ENCODE measurements around the gene TMEM117.
"Not testable (repeated sequence)": the region's sequence is repeated elsewhere in the genome, so short reads cannot be mapped to it uniquely, and the experiment has no call there.

Gene TMEM117

GRCh38 chr12:43968736-43969135 is 132.9 kb downstream of the TMEM117 start:
- no peak for DNase-seq

GRCh38 chr12:43969882-43970281 is 134.0 kb downstream of the TMEM117 start:
- no peak for DNase-seq

DNA sequence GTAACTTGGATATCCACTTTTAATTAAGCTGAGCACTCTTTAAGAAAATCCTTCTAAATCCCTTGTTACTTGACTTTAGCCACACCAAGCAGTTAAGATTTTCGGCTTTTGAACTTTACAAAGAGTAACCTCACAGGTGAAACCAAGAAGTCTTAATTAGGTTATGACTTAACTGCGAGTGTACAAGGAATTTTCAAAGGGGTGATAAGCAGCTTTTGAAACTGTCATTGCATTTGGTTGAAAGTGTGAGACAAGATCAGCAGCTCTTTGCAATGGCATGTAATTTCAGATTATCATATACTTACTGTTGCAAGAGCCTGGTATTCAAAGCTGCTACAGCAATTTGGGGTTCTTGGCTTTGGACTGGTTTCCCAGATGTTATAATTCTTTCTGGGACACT is 137.5 kb downstream of the TMEM117 start:
- no peak for DNase-seq

GRCh38 chr12:43973993-43974392 is 138.1 kb downstream of the TMEM117 start:
- no peak for DNase-seq

GRCh38 chr12:43976027-43976426 is 140.1 kb downstream of the TMEM117 start:
- DNase-seq = no peak

GRCh38 chr12:43978556-43978955 is 142.7 kb downstream of the TMEM117 start:
- no peak for DNase-seq

GRCh38 chr12:43979450-43979849 is 143.6 kb downstream of the TMEM117 start:
- DNase-seq = no peak

DNA sequence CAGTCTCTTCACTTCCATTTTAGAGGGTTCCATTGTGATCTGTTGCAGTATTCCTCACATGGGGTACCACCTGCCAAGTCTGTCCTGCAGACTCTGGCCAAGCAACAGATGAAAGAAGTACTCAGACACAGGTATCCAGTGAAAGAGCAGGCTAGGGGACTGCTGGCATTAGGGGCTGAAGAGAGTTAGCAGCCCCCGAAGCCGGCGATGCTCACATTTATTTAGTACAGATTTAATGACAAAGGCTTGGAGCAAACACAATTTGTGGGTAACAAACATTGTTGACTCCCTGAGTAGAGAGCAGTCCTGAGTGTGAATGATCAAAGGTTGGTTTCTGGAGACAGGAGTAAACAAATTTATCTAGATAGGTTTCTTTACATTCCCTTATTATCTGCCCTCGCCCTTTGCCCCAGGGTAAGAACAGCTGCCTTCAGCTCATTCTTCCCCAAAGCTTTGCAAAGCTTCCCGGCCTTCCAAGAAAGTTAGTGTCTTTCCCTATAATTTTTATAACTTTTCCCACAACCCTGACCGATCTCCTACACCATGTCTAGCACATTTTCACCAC is 144.8 kb downstream of the TMEM117 start:
- no peak for DNase-seq

- DNase-seq = no peak
Measured at GRCh38 chr12:43981726-43982125, 145.8 kb downstream of the TMEM117 start.

DNA sequence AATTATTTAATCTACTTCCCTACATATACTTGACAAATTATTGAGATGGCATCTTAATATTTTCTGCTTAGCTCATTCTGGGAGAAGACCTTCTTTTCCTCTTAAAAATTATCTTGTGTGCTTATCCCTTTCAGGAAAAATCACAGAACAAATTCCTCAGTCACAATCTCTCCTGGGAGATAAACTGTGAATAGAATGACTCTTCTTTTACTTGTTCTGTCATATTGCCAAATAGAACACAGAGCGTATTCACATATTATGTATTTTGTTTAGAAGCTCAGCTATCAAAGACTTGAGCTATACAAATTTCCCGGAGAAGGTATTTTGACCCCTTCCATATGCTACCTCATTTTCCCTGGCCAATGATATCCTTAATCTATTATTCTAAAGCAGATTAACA is 146.7 kb downstream of the TMEM117 start:
- DNase-seq = no peak

DNA sequence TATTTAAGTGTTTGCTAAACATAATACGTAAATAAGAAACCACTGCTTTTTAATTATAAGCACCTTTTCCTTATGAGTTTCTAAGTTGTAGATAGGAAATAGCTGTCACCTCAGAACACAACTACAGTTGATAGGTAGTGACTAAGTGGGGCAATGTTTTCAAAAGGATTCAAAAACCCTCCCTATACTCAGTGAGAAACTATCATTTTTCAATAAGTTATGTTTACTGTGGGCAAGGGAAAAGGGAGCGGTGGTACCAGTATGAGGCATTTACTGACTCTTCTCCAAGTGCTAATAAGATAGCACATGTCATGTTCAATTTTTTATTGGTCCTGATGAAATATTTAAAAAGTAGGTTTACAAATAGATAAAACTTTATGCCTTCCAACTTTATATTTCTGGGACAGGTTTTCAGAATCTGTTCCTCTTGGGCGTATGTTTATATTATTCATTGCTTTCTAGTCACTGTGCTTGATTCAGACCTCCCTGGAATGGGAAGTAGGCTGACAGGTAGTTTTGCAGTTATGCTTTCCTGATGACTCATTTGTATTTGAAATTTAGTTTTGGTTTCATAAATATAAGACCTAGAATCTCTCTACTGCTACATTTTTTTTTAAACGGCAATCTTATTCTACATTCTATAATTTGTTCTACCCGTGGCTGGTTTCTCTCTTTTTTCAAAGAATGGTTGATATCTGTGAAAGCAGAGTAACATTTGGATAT is 153.1 kb downstream of the TMEM117 start:
- DNase-seq = no peak

DNA sequence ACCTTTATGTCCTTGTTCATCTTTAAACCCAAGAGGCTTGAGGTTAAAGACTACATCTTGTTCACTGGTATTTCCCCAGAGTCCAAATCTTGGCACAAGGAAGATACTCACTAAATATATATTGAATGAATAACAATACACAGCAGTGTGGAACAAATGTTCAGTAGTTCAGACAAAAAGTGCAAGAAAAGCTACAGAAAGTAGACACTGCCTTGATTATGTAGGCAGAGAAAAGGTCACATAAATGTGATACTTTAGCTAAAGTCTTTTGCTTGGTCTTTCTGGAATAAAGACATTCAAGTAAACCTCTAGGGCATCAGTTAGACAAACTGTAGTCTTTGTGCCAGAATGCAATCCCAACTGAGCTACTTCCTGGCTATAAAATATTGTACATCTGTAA is 157.0 kb downstream of the TMEM117 start:
- DNase-seq = no peak

DNA sequence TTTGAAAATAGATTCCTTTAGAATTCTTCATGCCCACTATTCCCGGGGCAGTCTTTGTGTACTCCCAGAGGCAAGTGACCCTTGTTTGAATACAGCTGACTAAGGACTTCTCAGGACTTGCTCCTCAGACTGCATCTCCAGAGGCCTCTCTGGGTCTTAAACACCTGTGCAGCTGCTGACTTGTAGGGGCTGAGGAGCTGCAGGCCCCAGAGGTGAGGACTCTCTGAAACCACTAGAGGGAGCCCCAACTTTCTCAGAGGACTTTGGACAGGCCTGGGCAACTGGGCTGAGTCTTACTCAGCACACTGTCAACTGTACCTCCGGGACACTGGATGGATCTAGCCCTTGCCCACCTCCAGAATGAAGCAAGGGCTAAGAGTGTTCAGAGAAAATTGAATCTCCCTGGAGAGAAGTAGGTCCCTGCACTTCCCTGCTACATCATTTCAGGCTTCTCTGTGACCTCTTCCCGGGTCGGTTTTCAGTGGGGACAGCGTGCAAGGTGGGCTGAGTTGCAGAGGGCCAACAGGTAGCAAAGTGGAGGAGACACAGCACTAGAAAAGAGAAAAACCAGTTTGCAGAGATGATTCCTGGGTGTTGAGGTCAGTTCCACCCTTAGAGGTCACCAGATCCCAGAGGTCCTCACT is 164.6 kb downstream of the TMEM117 start:
- peak; percentile 40 to 44 for DNase-seq

GRCh38 chr12:44002607-44003006 is 166.7 kb downstream of the TMEM117 start:
- peak; percentile 36 to 52 for DNase-seq

GRCh38 chr12:44003721-44004120 is 167.8 kb downstream of the TMEM117 start:
- DNase-seq = no peak

DNA sequence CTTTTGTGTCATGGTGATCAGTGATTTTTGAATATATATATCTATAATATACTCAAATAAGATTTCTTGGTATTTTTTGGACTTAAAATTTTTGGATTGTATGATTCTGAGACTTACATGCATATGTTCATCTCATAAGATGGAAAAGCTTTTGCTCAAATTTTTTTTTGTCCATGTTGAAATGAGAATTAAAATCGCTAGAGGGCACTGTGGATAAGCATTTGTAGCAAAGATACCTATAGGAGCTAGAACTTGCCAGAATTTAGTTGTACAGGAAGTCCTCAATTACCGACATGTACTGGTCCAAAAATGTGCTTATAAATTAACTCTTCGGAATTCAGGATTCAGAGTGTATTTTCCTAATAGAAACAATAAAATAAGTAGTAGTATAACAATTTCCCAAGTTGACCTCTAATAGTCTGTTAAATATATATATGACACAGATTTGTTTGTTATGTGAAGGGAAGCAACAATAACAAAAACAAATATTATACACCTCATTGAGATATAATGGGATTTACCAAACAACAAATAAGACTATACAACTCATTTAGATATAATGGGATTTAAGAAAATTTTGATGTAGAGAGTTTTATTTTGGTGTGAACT is 179.6 kb downstream of the TMEM117 start:
- DNase-seq = peak; percentile 14 to 47

- no peak for DNase-seq
Measured at GRCh38 chr12:44017216-44017615, 181.3 kb downstream of the TMEM117 start.

DNA sequence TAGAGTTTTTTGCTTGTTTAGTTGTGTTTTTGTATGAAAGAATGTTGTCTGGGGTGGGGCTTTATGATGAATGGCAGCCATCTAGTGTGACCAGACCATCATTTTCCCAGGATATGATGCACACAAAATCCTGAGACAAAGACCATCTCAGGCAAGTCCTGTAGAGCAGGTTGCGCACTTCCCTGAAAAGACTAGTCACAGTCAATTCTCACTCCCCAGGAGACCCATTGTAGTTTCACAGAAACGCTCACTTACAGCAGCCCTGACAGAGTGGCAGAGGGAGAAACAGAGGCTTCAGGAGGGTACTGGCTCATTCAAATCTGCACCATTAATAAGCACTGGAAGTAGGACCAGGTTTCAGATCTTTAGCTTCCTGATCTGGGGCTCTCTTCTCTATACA is 183.2 kb downstream of the TMEM117 start:
- DNase-seq = no peak

DNA sequence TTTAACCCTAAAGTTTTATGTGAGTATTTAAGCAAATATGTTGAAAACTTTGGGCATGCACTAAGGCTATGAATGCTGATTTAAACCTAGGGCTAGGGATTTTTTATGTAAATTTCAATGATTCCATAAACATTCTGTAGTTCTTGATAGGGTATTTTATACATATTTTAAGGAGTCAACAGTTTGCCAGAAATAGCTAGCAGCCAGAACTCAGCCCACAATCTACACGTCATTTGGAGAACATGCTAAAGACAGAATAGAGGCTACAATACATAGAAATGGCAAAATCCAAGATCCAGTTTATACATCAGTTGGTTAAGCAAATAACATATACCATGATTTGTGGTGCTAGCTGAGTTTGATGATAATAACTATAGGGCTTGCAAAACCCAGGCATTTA is 184.7 kb downstream of the TMEM117 start:
- DNase-seq = no peak

DNA sequence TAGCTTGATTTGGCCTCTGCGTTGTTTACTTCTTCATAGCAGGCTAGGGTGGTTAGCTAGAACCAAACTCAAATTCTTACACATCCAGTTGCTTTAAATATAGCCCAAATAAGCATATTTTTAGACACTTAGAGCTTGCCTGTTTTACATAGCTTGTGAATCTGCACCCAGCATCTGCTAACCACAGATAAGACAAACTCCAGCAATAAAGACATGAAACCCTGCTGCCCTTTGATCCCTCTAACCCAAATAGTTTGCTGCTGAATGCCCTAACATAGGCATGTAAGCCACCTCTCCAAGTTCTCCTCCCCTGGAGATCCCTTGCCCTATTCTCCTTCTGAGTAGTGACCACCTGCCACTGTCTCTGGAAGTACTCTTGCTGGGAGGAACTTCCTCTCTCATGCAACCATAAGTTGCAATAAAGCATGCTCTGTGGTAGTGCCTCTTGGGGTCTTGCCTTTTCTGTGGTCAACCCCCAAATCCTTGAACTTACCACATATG is 185.6 kb downstream of the TMEM117 start:
- DNase-seq = no peak

- no peak for DNase-seq
Measured at GRCh38 chr12:44025499-44025898, 189.6 kb downstream of the TMEM117 start.

DNA sequence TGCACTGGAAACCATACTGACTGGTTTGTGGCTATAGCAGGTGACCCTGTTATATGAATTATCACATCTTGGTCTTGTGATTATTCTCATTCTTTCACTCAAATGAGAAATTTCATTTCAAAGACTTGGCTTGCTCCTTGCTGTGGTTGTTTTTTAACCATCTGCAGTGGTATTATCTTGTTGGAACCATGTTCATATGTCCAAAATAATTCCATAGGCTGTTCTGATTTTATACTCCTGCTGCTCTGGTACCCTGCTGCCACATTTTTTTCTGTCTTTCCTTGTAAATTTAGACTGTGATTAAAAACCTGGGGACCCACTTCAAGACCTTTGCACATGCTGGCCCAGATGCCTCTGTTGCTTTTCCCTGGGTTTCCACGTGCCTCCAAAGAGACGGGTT is 190.2 kb downstream of the TMEM117 start:
- DNase-seq = no peak

GRCh38 chr12:44026926-44027325 is 191.0 kb downstream of the TMEM117 start:
- not testable (repeated sequence) for DNase-seq

DNA sequence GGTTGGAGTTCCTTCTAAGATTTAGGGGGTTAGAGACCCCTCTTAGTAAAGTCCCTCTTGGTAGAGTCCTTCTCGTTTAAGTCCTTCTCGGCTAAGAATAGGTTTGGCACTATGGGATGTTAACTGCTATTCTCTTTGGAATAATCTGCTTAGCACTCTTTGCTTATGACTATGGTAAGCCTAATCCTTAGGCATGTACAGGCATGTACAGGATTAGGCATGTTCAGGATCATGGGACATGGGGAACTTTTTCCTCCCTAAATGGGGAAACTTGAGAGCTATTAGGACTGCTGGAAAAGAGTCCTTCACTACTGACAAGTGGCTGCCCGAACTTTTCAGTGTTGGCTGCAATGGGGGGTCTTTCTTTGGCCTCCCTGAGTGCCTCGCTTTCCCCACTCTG is 193.3 kb downstream of the TMEM117 start:
- no peak for DNase-seq
